ENCODE measurements around the gene MAT2A.

The MAT2A gene

DNA sequence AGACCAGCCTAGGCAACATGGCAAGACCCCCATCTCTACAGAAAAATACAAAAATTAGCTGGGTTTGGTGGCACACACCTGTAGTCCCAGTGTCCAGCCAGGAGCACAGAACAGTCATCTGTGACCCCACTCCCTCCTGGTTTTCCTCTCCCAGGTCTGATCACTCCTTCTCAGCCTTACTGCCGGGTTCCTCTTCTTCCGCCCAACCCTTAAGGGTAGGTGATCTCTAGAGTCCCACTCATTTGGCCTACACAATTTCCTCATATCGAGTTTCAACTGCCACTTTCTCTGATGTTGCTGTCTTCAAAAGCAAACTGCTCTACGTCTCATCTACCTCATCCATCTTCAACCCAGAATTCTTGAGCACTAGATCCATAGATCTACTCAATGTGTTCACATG, 13.4 kb upstream of the MAT2A start:
- Histone ChIP-seq H3K9me3 (replicated peaks in 1 of 2; ENCODE audit: control insufficient read depth in 2 of 2, insufficient read depth in 1 of 2, low read depth in 1 of 2, low read length in 2 of 2) (no peaks in the 10 kb centered on the region), H2BK15ac (ENCODE audit: low read length) (no peak overlapping the region), H3K18ac (ENCODE audit: low read length) (no peak overlapping the region), H4K8ac (ENCODE audit: low read depth, low read length) (no peak overlapping the region), H3K4ac (ENCODE audit: low read length) (no peak overlapping the region), H3K4me1 (ENCODE audit: control insufficient read depth in 2 of 2, insufficient read depth in 1 of 2, low read depth in 1 of 2, low read length in 2 of 2) (peaks cover 7 to 13% of the 10 kb centered on the region in 2 donors), H2AK5ac (ENCODE audit: low read depth, low read length) (no peak overlapping the region), H2BK120ac (ENCODE audit: low read depth, low read length) (no peak overlapping the region), H2BK5ac (ENCODE audit: low read length) (no peak overlapping the region), H3K79me1 (ENCODE audit: low read depth, low read length) (no peaks in the 10 kb centered on the region), H4K91ac (ENCODE audit: low read depth, low read length, poor library complexity) (no peak overlapping the region), H2AFZ (ENCODE audit: low read length) (peak overlapping the region; percentile 95), H3K4me3 (ENCODE audit: low read length in 2 of 2) (no peak overlapping the region), H3K4me2 (ENCODE audit: insufficient read depth, low read length, poor library complexity, severe bottlenecking) (no peak overlapping the region), H3K36me3 (replicated peaks in 1 of 2; ENCODE audit: control insufficient read depth in 2 of 2, insufficient read depth in 2 of 2, low read length in 2 of 2) (no peaks in the 10 kb centered on the region), H3K9ac (ENCODE audit: low read depth, low read length, poor library complexity) (no peak overlapping the region), H2BK12ac (ENCODE audit: low read length) (no peak overlapping the region), H3K27ac (replicated peaks; ENCODE audit: low read length) (no peak overlapping the region), H3K27me3 (ENCODE audit: control insufficient read depth in 3 of 3, insufficient read depth in 3 of 3, low read depth in 1 of 3, low read length in 3 of 3) (peaks cover 0 to 4% (median 0%) of the 10 kb centered on the region in 3 experiments), H3K14ac (ENCODE audit: low read length) (no peak overlapping the region), H3K23ac (ENCODE audit: low read depth, low read length, poor library complexity) (no peak overlapping the region)
- WGBS, 2 donors (ENCODE audit: extremely low coverage in 2 of 2, insufficient read length in 2 of 2, insufficient replicate concordance in 1 of 2), result no CpG with 5 or more reads among the region's 4 CpGs
- no peak for DNase-seq (ENCODE audit: low spot score)

DNA sequence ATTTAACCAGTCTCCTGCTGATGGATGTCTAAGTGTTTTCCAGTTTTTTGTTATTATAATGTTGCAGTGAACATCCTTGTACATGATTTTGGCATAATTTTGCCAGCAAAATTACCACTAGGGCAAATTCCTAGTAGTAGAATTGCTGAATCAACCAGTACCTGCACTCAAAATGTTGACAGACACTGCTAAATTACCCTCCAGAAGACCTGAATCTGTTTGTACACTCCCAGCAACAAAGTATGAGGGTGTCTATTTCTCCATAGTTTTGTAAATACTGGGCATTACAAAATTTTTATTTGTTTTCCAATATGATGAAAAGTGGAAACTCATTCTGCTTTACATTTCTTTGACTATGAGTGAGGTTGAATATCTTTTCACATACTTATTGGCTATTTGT, 11.2 kb upstream of the MAT2A start:
- H2AFZ ChIP-seq (ENCODE audit: low read length), result no peak overlapping the region

DNA sequence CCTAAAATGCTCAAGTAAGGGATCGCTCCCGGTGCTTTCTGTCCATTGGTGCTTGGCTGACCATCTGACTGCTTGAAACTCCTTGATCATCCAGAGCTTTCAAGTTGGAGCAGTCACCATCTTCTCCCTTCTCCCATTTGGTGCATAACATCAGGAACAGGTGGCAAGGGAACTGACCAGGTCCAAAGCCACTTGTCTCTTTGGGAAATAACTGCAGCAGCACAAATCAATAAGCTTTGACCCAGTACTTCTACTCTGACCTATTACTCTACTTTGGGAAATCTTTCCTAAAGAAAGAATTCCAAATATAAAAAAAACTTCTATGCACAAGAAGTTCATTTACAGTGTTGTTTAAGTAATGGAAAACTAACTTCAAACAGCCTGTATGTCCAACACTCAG, 10.6 kb upstream of the MAT2A start:
- no peak overlapping the region for H3K4me3 ChIP-seq (ENCODE audit: low read length in 2 of 2)
- H3K27ac ChIP-seq (replicated peaks; ENCODE audit: low read length), result no peak overlapping the region
- no peak overlapping the region for H2AFZ ChIP-seq (ENCODE audit: low read length)
- H2BK15ac ChIP-seq (ENCODE audit: low read length), result no peak overlapping the region
- no peak for DNase-seq (ENCODE audit: low spot score)
- no peak overlapping the region for H3K23ac ChIP-seq (ENCODE audit: low read depth, low read length, poor library complexity)
- no peaks in the 10 kb centered on the region for H3K36me3 ChIP-seq (replicated peaks in 1 of 2; ENCODE audit: control insufficient read depth in 2 of 2, insufficient read depth in 2 of 2, low read length in 2 of 2)
- no peak overlapping the region for H2BK120ac ChIP-seq (ENCODE audit: low read depth, low read length)
- H3K4me1 ChIP-seq (ENCODE audit: control insufficient read depth in 2 of 2, insufficient read depth in 1 of 2, low read depth in 1 of 2, low read length in 2 of 2), result peaks cover 7 to 13% of the 10 kb centered on the region in 2 donors
- no peaks in the 10 kb centered on the region for H3K79me1 ChIP-seq (ENCODE audit: low read depth, low read length)
- no peak overlapping the region for H3K14ac ChIP-seq (ENCODE audit: low read length)
- no peak overlapping the region for H3K18ac ChIP-seq (ENCODE audit: low read length)
- WGBS, 2 donors (ENCODE audit: extremely low coverage in 2 of 2, insufficient read length in 2 of 2, insufficient replicate concordance in 1 of 2), result no CpG with 5 or more reads among the region's 2 CpGs
- peaks cover 0 to 4% (median 0%) of the 10 kb centered on the region in 3 experiments for H3K27me3 ChIP-seq (ENCODE audit: control insufficient read depth in 3 of 3, insufficient read depth in 3 of 3, low read depth in 1 of 3, low read length in 3 of 3)
- no peak overlapping the region for H2BK5ac ChIP-seq (ENCODE audit: low read length)
- H3K9ac ChIP-seq (ENCODE audit: low read depth, low read length, poor library complexity), result no peak overlapping the region
- no peak overlapping the region for H3K4ac ChIP-seq (ENCODE audit: low read length)
- no peaks in the 10 kb centered on the region for H3K9me3 ChIP-seq (replicated peaks in 1 of 2; ENCODE audit: control insufficient read depth in 2 of 2, insufficient read depth in 1 of 2, low read depth in 1 of 2, low read length in 2 of 2)
- H2AK5ac ChIP-seq (ENCODE audit: low read depth, low read length), result no peak overlapping the region
- no peak overlapping the region for H3K4me2 ChIP-seq (ENCODE audit: insufficient read depth, low read length, poor library complexity, severe bottlenecking)
- no peak overlapping the region for H4K8ac ChIP-seq (ENCODE audit: low read depth, low read length)
- H4K91ac ChIP-seq (ENCODE audit: low read depth, low read length, poor library complexity), result no peak overlapping the region
- no peak overlapping the region for H2BK12ac ChIP-seq (ENCODE audit: low read length)

More for the DNA sequence above, 11.2 kb upstream of the MAT2A start:
- no peak for DNase-seq (ENCODE audit: low spot score)
- Histone ChIP-seq H3K79me1 (ENCODE audit: low read depth, low read length) (no peaks in the 10 kb centered on the region), H3K14ac (ENCODE audit: low read length) (no peak overlapping the region), H3K27me3 (ENCODE audit: control insufficient read depth in 3 of 3, insufficient read depth in 3 of 3, low read depth in 1 of 3, low read length in 3 of 3) (peaks cover 0 to 4% (median 0%) of the 10 kb centered on the region in 3 experiments), H2BK120ac (ENCODE audit: low read depth, low read length) (no peak overlapping the region), H3K36me3 (replicated peaks in 1 of 2; ENCODE audit: control insufficient read depth in 2 of 2, insufficient read depth in 2 of 2, low read length in 2 of 2) (no peaks in the 10 kb centered on the region), H3K4me2 (ENCODE audit: insufficient read depth, low read length, poor library complexity, severe bottlenecking) (no peak overlapping the region), H3K27ac (replicated peaks; ENCODE audit: low read length) (no peak overlapping the region), H3K9ac (ENCODE audit: low read depth, low read length, poor library complexity) (no peak overlapping the region), H2AK5ac (ENCODE audit: low read depth, low read length) (no peak overlapping the region), H2BK12ac (ENCODE audit: low read length) (no peak overlapping the region), H3K4me3 (ENCODE audit: low read length in 2 of 2) (no peak overlapping the region), H3K4ac (ENCODE audit: low read length) (no peak overlapping the region), H4K8ac (ENCODE audit: low read depth, low read length) (no peak overlapping the region), H3K4me1 (ENCODE audit: control insufficient read depth in 2 of 2, insufficient read depth in 1 of 2, low read depth in 1 of 2, low read length in 2 of 2) (peaks cover 7 to 13% of the 10 kb centered on the region in 2 donors), H3K23ac (ENCODE audit: low read depth, low read length, poor library complexity) (no peak overlapping the region), H2BK15ac (ENCODE audit: low read length) (no peak overlapping the region), H3K9me3 (replicated peaks in 1 of 2; ENCODE audit: control insufficient read depth in 2 of 2, insufficient read depth in 1 of 2, low read depth in 1 of 2, low read length in 2 of 2) (no peaks in the 10 kb centered on the region), H4K91ac (ENCODE audit: low read depth, low read length, poor library complexity) (no peak overlapping the region), H2BK5ac (ENCODE audit: low read length) (no peak overlapping the region), H3K18ac (ENCODE audit: low read length) (no peak overlapping the region)

DNA sequence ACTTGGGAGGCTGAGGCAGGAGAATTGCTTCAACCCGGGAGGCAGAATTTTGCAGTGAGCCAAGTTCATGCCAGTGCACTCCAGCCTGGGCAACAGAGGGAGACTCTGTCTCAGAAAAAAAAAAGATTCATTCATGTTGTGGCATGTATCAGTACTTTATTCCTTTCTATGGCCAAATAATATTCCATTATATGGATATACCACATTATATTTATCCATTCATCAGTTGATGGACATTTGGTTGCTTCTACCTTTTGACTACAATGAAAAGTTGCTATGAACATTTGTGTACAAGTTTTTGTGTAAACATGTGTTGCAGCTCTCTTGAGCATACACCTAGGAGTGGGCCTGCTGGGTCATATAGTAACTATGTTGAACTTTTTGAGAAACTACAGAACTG, 9.2 kb upstream of the MAT2A start:
- H3K4me2 ChIP-seq (ENCODE audit: insufficient read depth, low read length, poor library complexity, severe bottlenecking), result no peak overlapping the region
- no peak overlapping the region for H2AFZ ChIP-seq (ENCODE audit: low read length)
- no peak overlapping the region for H3K4me3 ChIP-seq (ENCODE audit: low read length in 2 of 2)
- no peak overlapping the region for H2AK5ac ChIP-seq (ENCODE audit: low read depth, low read length)
- H3K27me3 ChIP-seq (ENCODE audit: control insufficient read depth in 3 of 3, insufficient read depth in 3 of 3, low read depth in 1 of 3, low read length in 3 of 3), result peaks cover 0 to 4% (median 0%) of the 10 kb centered on the region in 3 experiments
- H2BK5ac ChIP-seq (ENCODE audit: low read length), result no peak overlapping the region
- DNase-seq (ENCODE audit: low spot score), result no peak
- H3K9me3 ChIP-seq (replicated peaks in 1 of 2; ENCODE audit: control insufficient read depth in 2 of 2, insufficient read depth in 1 of 2, low read depth in 1 of 2, low read length in 2 of 2), result no peaks in the 10 kb centered on the region
- H2BK120ac ChIP-seq (ENCODE audit: low read depth, low read length), result no peak overlapping the region
- H3K18ac ChIP-seq (ENCODE audit: low read length), result no peak overlapping the region
- no peak overlapping the region for H3K27ac ChIP-seq (replicated peaks; ENCODE audit: low read length)
- no peak overlapping the region for H3K23ac ChIP-seq (ENCODE audit: low read depth, low read length, poor library complexity)
- peaks cover 5% of the 10 kb centered on the region in 2 donors for H3K4me1 ChIP-seq (ENCODE audit: control insufficient read depth in 2 of 2, insufficient read depth in 1 of 2, low read depth in 1 of 2, low read length in 2 of 2)
- H3K14ac ChIP-seq (ENCODE audit: low read length), result no peak overlapping the region
- H3K36me3 ChIP-seq (replicated peaks in 1 of 2; ENCODE audit: control insufficient read depth in 2 of 2, insufficient read depth in 2 of 2, low read length in 2 of 2), result no peaks in the 10 kb centered on the region
- no peak overlapping the region for H3K9ac ChIP-seq (ENCODE audit: low read depth, low read length, poor library complexity)
- H3K79me1 ChIP-seq (ENCODE audit: low read depth, low read length), result no peaks in the 10 kb centered on the region
- WGBS, 2 donors (ENCODE audit: extremely low coverage in 2 of 2, insufficient read length in 2 of 2, insufficient replicate concordance in 1 of 2), result no CpG with 5 or more reads among the region's 1 CpG
- H2BK15ac ChIP-seq (ENCODE audit: low read length), result no peak overlapping the region
- H2BK12ac ChIP-seq (ENCODE audit: low read length), result no peak overlapping the region
- H4K91ac ChIP-seq (ENCODE audit: low read depth, low read length, poor library complexity), result no peak overlapping the region
- no peak overlapping the region for H4K8ac ChIP-seq (ENCODE audit: low read depth, low read length)
- H3K4ac ChIP-seq (ENCODE audit: low read length), result no peak overlapping the region
